ENCODE measurements around the gene DPP10.

- TF ChIP-seq ZNF518A (tag by site-specific recombination; conservative IDR thresholded peaks at IDR 0.05; ENCODE audit: low read depth) (no peak), SP3 (tag by site-specific recombination; IDR thresholded peaks at IDR 0.05) (no peak), ZNF449 (tag by site-specific recombination; IDR thresholded peaks at IDR 0.05) (no peak), ZNF324 (tag by site-specific recombination; IDR thresholded peaks at IDR 0.05) (no peak), ZNF596 (tag by site-specific recombination; IDR thresholded peaks at IDR 0.05) (no peak), ZNF747 (tag by site-specific recombination; IDR thresholded peaks at IDR 0.05) (no peak), TCF7L2 (IDR thresholded peaks at IDR 0.05; ENCODE audit: borderline replicate concordance, low read depth, low read length) (no peak)
Measured at GRCh38 chr2:114698520-114698919, 256.1 kb downstream of the DPP10 start.
